Gastrocnemius medialis (tissue), 4 donors: ENCODE data around the gene SLC26A8. TPM values are rescaled to one million over a fixed set of nuclear protein-coding genes. Genes with fewer than 3 reads are reported as not detected.

Source experiments
- ATAC-seq, 2 donors: fragments of 150-250 bp; one replicate each; pipeline ENCODE4 v1.9.1; 2016
- DNase-seq, 2 donors: peaks; one replicate each; pipeline ENCODE4 v3.0.0-alpha.2; 2019
- H3K27ac ChIP-seq, 4 donors: fragments of 200-600 bp; sonication (generic); 1 replicate in 1 of 4; 2 replicates in 3 of 4; pipeline ENCODE4 v1.5.1; 2016 to 2018; ENCODE audit warnings: mild to moderate bottlenecking in 2 of 4, moderate library complexity in 1 of 4
- H3K27me3 ChIP-seq, 3 donors: fragments of 200-600 bp; sonication (generic) in 2 of 3; 1 replicate in 1 of 3; 2 replicates in 2 of 3; pipeline versions ENCODE4 v1.5.1 to v1.6.0; 2016 to 2019; ENCODE audit warnings: mild to moderate bottlenecking in 1 of 3, moderate library complexity in 1 of 3
- H3K36me3 ChIP-seq, 2 donors: fragments of 200-600 bp; sonication (generic) in 1 of 2; one replicate each; pipeline ENCODE4 v1.5.1; 2017 to 2018
- H3K4me1 ChIP-seq, 2 donors: fragments of 200-600 bp; sonication (generic) in 1 of 2; one replicate each; pipeline ENCODE4 v1.5.1; 2016 to 2017; ENCODE audit warnings: mild to moderate bottlenecking in 2 of 2
- H3K4me3 ChIP-seq, 4 donors: fragments of 200-600 bp; sonication (generic) in 3 of 4; 1 replicate in 1 of 4; 2 replicates in 3 of 4; pipeline ENCODE4 v1.5.1; 2016 to 2019; ENCODE audit warnings: mild to moderate bottlenecking in 2 of 4
- H3K9me3 ChIP-seq, 3 donors: fragments of 200-600 bp; sonication (generic) in 2 of 3; 1 replicate in 1 of 3; 2 replicates in 2 of 3; pipeline ENCODE4 v1.5.1; 2016 to 2019
- POLR2A ChIP-seq, 2 donors: fragments of 450-650 bp; IDR thresholded peaks; one replicate each; pipeline ENCODE4 v1.6.1; 2017; ENCODE audit warnings: antibody characterized with exemption in 2 of 2, mild to moderate bottlenecking in 2 of 2, moderate library complexity in 2 of 2
- in situ Hi-C, 4 donors: fragments of 200-750 bp; cut with MboI; loops; one replicate each; pipeline versions ENCODE4 v1.15.0 to v1.8.0; 2017; ENCODE audit warnings: low sequenced_read_pairs in 4 of 4
- intact Hi-C: fragments of 100-400 bp; cut with DNase I; formaldehyde crosslinking; loops from one replicate; pipeline ENCODE4 v1.15.1; 2023; ENCODE audit warnings: low total_unique reads
- total RNA-seq, 4 donors: library from RNA; depleted of rRNA; stranded (reverse); fragments of >200 nt; gene quantifications; one replicate each; pipeline versions ENCODE4 v1.1.0 to v1.2.3, GENCODE V29; 2016
- TF ChIP-seq, protein P1 (sequence below), 5 experiments: fragments of 450-650 bp in 3 of 5; fragments of 200-600 bp in 2 of 5; sonication (generic) in 2 of 5; IDR thresholded peaks in 4 of 5; conservative IDR thresholded peaks in 1 of 5; 1 replicate in 4 of 5; 2 replicates in 1 of 5; pipeline ENCODE4 v1.5.1; 2016 to 2019; ENCODE audit warnings: antibody characterized with exemption in 5 of 5, mild to moderate bottlenecking in 3 of 5, moderate library complexity in 3 of 5

Gene SLC26A8
- total RNA-seq, 4 donors from 2014 or later = 0.11 TPM; not detected in 3

DNA sequence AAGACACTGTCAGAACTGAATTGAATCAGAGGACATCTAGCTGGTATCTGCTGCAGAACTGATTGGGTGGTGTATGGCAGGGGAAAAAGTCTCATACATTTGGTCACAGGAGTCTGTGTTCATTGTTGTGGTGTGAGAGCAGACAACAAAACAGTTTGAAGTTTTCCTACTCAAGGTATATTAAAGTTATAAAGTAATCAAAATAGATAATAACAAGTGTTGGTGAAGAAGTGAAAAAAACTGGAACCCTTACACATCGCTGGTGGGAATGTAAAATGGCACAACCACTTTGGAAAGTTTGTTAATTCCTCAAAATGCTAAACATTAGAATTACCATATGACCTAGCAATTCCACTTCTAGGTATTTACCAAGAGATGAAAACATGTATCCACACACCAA lies 128.2 kb downstream of the SLC26A8 start:
- DNase-seq (no peak), ATAC-seq (no peak)
- no peak overlapping the region for H3K27ac ChIP-seq
- peaks cover 0 to 10% of the 10 kb centered on the region in 2 donors for H3K4me1 ChIP-seq
- in situ Hi-C loops (no loop called here), intact Hi-C loops (no loop called here)
- H3K27me3 ChIP-seq = no peaks in the 10 kb centered on the region
- no peak for TF ChIP-seq POLR2A (IDR thresholded peaks at IDR 0.05)
- TF ChIP-seq, protein P1, sequence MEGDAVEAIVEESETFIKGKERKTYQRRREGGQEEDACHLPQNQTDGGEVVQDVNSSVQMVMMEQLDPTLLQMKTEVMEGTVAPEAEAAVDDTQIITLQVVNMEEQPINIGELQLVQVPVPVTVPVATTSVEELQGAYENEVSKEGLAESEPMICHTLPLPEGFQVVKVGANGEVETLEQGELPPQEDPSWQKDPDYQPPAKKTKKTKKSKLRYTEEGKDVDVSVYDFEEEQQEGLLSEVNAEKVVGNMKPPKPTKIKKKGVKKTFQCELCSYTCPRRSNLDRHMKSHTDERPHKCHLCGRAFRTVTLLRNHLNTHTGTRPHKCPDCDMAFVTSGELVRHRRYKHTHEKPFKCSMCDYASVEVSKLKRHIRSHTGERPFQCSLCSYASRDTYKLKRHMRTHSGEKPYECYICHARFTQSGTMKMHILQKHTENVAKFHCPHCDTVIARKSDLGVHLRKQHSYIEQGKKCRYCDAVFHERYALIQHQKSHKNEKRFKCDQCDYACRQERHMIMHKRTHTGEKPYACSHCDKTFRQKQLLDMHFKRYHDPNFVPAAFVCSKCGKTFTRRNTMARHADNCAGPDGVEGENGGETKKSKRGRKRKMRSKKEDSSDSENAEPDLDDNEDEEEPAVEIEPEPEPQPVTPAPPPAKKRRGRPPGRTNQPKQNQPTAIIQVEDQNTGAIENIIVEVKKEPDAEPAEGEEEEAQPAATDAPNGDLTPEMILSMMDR (IDR thresholded peaks at IDR 0.05 in 4 of 5, conservative IDR thresholded peaks at IDR 0.05 in 1 of 5) = no peak
- H3K4me3 ChIP-seq = no peak overlapping the region
- no peaks in the 10 kb centered on the region for H3K9me3 ChIP-seq
- no peaks in the 10 kb centered on the region for H3K36me3 ChIP-seq

DNA sequence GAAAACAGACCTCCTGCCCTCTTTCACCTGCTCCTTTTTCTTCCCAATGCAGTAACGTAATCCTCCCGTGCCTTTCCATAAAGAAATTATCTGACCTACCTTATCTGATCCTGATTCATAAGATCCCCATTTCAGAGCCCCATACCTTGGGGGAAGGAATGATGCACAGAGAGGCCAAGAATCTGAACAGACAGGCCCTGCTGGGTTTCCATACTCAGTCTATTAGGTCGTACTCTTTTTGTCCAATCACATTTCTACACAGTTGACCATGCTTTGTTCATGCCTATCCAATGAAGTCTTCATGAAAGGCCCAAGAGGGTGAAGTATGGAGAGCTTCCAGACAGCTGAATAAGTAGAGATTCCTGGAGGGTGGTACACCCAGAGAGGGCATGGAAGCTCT lies 128.9 kb downstream of the SLC26A8 start:
- H3K27ac ChIP-seq = no peak overlapping the region
- intact Hi-C loops = no loop called here
- no peak overlapping the region for H3K4me3 ChIP-seq
- peaks cover 0 to 7% of the 10 kb centered on the region in 2 donors for H3K4me1 ChIP-seq
- no peak for DNase-seq
- H3K36me3 ChIP-seq = no peaks in the 10 kb centered on the region
- H3K9me3 ChIP-seq = no peaks in the 10 kb centered on the region
- in situ Hi-C loops = no loop called here
- no peak for ATAC-seq
- TF ChIP-seq POLR2A (IDR thresholded peaks at IDR 0.05) = no peak
- TF ChIP-seq, protein P1 (IDR thresholded peaks at IDR 0.05 in 4 of 5, conservative IDR thresholded peaks at IDR 0.05 in 1 of 5) = no peak
- no peaks in the 10 kb centered on the region for H3K27me3 ChIP-seq

DNA sequence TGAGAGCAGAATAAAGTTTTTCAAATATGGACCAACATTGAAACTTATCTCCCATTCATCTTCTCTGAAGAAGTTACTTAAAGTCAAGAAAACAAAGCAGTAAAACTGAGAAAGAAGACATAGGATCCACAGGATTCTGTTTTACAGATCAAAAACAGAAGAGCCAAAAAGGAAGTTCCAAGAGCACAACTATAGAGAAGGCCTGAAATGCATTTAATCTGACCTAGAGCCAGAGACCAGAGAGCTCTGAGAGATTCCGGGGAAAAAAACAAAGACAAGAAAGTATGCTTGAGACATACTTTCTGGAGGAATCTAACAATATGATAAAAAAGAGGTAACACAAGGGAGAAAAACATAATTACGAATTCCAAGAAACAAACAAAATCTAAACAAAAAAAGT lies 129.7 kb downstream of the SLC26A8 start:
- Histone ChIP-seq H3K9me3 (no peaks in the 10 kb centered on the region), H3K27ac (no peak overlapping the region), H3K4me1 (no peaks in the 10 kb centered on the region), H3K27me3 (no peaks in the 10 kb centered on the region), H3K36me3 (no peaks in the 10 kb centered on the region), H3K4me3 (no peak overlapping the region)
- TF ChIP-seq, protein P1 (IDR thresholded peaks at IDR 0.05 in 4 of 5, conservative IDR thresholded peaks at IDR 0.05 in 1 of 5) = no peak
- TF ChIP-seq POLR2A (IDR thresholded peaks at IDR 0.05) = no peak
- DNase-seq (no peak), ATAC-seq (no peak)
- intact Hi-C loops = no loop called here
- in situ Hi-C loops = no loop called here

Other genes with a start within 250 kb of the SLC26A8 start
- not detected for gene CLPSL2, start 248.0 kb downstream of the SLC26A8 start, total RNA-seq
- not detected for gene CLPSL1, start 243.6 kb downstream of the SLC26A8 start, total RNA-seq
- not detected for gene CLPS, start 227.3 kb downstream of the SLC26A8 start, total RNA-seq
- not detected for gene LHFPL5, start 219.3 kb downstream of the SLC26A8 start, total RNA-seq
- 100 to 1,000 TPM in 1 of 4 donors, 10 to 100 TPM in 3; 38.2 to 104 (median 56.7) TPM for gene SRPK1, start 103.5 kb downstream of the SLC26A8 start, total RNA-seq
- 10 to 100 TPM; 37.6 to 42.4 (median 40.2) TPM for gene MAPK14, start 3.2 kb upstream of the SLC26A8 start, total RNA-seq
- under 1 TPM; 0.29 to 0.82 (median 0.64) TPM for gene MAPK13, start 105.9 kb upstream of the SLC26A8 start, total RNA-seq
- gene BRPF3, start 172.1 kb upstream of the SLC26A8 start, total RNA-seq = 10 to 100 TPM; 14.9 to 35.5 (median 28.2) TPM
- gene PNPLA1, start 245.4 kb upstream of the SLC26A8 start, total RNA-seq = not detected